NCI-H128 (cell line): ENCODE results near the gene XRCC6.
"Not testable (repeated sequence)": the region's sequence is repeated elsewhere in the genome, so short reads cannot be mapped to it uniquely, and the experiment has no call there.

ENCODE experiments used
- DNase-seq: peaks from one replicate; lab custom pipeline; 2025; ENCODE audit not compliant: unreplicated experiment; lab: John Stamatoyannopoulos, UW

The XRCC6 gene

DNA sequence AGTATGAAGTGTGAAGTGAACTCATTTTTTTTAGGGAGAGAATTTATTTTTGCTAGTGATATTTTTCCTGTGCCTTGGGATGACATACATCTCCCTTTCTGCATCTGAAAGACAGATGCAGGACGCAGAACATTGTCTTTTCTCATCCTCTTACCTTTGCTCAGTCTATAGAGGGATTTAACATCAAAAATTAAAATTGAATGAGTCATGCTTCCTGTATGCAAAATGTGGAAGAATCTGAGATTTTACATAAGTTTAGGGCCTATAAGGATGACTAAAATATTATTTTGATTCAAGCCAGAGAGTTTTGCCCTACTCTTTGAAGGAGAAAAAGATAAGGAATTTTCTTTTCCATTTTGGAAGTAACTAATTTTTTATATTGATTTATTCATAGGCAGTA, 27.3 kb downstream of the XRCC6 start:
- DNase-seq: no peak

DNA sequence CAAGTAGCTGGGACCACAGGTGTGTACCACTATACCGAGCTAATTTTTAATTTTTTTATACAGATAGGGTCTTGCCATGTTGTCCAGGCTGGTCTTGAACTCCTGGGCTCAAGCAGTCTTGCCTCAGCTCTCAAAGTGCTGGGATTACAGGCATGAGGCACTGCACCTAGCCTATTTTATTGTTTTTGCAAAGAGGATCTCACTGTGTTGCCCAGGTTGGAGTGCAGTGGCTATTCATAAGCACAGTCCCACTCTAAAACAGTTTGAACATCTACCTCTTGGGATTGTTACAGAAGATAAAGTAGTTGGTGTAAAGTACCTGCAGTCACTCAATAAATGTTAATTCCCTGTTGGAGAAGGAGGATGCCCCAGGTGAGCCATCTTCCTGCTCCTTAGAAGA, 29.1 kb downstream of the XRCC6 start:
- no peak for DNase-seq

GRCh38 chr22:41650821-41651220, 29.7 kb downstream of the XRCC6 start:
- DNase-seq: no peak

DNA sequence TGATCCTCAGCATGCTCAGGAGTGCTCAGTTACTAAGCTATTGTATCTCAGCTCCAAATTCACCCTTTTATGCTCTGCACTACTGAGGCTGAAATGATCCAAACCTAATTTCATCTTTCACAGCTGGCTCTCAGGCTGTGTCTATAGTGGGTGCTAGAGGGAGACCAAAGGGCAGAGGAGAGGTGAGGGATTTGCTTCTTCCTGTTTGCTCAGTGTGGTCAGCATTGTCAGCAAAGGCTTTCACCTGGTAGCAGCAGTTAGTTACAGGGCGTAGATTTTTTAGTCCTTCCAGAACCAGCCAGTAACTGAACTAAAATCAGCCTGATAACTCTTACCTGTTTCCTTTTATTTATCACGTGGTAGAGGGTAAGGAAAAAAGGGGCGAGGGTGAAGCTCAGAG, 33.2 kb downstream of the XRCC6 start:
- no peak for DNase-seq

- no peak for DNase-seq
Measured at GRCh38 chr22:41656556-41656955, 35.5 kb downstream of the XRCC6 start.

GRCh38 chr22:41657709-41658108, 36.6 kb downstream of the XRCC6 start:
- DNase-seq: no peak

GRCh38 chr22:41658869-41659268, 37.8 kb downstream of the XRCC6 start:
- DNase-seq: no peak

DNA sequence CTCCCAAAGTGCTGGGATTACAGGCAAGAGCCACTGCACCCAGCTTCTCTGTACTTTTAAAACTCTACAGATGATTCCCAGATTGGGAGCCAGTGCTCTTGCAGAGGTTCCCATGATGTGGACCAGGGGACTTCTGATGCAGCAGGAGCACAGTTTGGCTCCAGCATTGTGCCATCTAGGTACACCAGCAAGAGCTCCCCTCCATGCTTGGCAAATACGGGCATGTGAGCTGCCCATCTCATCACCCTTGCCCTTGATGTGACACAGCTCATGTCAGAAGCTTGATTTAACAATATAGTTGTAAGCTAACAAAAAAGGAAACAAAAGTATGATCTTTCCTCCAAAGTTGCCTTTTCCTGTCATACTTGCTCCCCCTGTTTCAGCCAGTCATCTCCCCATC, 38.8 kb downstream of the XRCC6 start:
- DNase-seq: no peak

DNA sequence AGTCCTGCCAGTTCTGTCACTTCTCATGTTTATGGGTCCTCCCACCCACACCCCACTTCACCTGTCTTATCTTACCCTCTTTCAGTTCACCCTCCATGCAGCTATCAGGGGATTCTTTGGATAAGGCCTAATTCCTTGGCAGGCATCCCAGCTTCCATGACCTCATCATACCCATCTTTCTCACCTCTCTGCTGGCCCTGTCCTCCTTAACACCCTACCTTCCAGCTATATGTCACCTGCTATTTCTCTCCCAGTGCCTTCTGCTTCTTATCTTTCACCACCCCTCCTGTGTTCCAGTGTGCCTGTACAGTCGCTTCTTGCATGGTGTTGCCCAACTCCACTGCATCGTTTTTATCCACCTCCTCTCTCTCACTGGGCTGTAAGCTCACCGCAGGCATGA, 39.3 kb downstream of the XRCC6 start:
- DNase-seq: no peak

DNA sequence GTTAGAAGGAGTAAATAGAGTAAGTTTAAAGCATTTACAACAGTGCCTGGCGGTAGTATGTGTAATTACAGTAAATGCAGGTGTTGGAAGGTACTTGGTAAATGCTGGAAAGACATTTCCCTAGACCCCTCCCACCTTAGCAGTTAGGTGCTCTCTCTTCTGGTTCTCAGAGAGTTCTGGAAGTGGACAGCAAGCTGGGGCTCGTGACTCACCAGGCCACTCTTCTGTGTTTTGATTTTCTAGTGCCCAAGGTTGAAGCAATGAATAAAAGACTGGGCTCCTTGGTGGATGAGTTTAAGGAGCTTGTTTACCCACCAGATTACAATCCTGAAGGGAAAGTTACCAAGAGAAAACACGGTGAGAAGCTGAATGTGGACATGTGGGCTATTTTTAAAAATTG, 40.0 kb downstream of the XRCC6 start:
- DNase-seq: no peak

- DNase-seq: no peak
Measured at GRCh38 chr22:41661713-41662112, 40.6 kb downstream of the XRCC6 start.

GRCh38 chr22:41663594-41663993, 42.5 kb downstream of the XRCC6 start:
- DNase-seq: not testable (repeated sequence)

GRCh38 chr22:41664490-41664889, 43.4 kb downstream of the XRCC6 start:
- no peak for DNase-seq

DNA sequence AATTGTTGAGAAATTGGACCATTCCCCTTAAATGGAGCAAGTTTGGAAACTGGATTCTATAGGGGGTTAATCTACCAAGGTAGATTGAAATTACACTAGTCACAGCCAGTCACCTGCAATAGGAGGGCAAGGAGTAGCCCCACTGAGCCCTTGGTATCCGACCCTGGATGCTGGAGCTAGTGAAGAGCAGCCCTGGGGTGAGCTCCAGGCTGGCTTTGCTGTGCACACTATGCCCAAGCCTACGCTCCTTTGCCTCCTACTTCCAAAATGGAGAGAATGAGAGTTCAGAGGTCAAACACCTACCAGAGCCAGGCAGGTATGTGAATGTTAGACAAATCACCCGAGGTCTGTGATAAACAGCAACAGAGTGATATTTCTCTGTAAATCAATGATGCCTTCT, 43.9 kb downstream of the XRCC6 start:
- DNase-seq: no peak

DNA sequence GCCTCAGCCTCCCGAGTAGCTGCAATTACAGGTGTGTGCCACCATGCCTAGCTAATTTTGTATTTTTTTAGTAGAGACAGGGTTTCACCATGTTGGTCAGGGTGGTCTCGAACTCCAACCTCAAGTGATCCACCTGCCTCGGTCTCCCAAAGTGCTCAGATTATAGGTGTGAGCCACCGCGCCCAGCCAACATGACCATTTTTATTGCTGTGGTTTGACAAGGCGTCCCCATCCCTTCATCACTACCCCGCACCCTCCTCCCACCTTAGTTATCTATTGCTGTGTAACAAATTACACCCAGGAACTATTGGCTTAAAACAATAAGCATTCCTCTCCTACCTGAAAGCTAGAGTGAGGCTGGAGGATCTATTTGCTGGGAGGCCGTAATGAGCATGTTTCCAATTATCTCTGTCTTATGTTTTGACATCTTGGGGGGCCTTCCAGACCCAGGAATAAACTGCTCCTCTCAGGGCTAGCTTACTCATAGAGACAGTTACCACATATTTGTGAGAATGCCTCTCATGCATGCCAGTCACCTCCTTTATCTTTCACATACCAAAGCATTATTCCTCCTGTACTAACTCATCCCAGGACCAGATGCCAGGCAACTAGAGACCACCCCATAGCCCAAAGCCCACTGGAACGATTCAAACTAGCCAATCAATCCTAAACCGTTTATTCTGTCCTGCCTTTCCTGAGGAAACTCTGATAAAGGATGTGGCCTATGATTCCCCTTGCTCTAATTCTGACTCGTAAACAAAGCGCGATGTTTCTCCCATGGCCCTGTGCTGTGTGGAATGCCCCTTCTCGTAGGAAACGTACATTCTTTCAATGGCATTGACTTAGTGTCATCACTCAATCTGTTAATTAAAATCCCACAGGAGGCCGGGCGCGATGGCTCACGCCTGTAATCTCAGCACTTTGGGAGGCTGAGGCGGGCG, 48.1 kb downstream of the XRCC6 start:
- DNase-seq: no peak

DNA sequence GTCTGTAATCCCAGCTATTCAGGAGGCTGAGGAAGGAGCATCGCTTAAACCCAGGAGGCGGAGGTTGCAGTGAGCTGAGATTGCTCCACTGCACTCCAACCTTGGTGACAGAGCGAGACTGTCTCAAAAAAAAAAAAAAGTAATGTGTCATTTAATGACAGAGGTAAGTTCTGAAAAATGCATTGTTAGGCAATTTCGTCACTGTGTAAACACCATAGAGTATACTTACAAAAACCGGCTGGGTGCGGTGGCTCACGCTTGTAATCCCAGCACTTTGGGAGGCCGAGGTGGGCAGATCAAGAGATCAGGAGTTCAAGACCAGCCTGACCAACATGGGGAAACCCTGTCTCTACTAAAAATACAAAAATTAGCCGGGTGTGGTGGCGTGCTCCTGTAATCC, 51.0 kb downstream of the XRCC6 start:
- DNase-seq: not testable (repeated sequence)

- DNase-seq: no peak
Measured at GRCh38 chr22:41672780-41673509, 51.9 kb downstream of the XRCC6 start.

GRCh38 chr22:41674846-41675340, 53.8 kb downstream of the XRCC6 start:
- no peak for DNase-seq

- DNase-seq: no peak
Measured at GRCh38 chr22:41676134-41676533, 55.0 kb downstream of the XRCC6 start.

GRCh38 chr22:41681616-41682015, 60.5 kb downstream of the XRCC6 start:
- DNase-seq: no peak

- no peak for DNase-seq
Measured at GRCh38 chr22:41682033-41682807, 61.1 kb downstream of the XRCC6 start.
